HG02973 (cell line): ENCODE data around the gene OSMR.

Experiments used
- ATAC-seq: cut with Tn5 transposase; IDR thresholded peaks from one replicate; pipeline ENCODE4 v1.9.1; 2021; ENCODE audit warnings: moderate library complexity; ENCODE audit not compliant: unreplicated experiment

Gene OSMR

DNA sequence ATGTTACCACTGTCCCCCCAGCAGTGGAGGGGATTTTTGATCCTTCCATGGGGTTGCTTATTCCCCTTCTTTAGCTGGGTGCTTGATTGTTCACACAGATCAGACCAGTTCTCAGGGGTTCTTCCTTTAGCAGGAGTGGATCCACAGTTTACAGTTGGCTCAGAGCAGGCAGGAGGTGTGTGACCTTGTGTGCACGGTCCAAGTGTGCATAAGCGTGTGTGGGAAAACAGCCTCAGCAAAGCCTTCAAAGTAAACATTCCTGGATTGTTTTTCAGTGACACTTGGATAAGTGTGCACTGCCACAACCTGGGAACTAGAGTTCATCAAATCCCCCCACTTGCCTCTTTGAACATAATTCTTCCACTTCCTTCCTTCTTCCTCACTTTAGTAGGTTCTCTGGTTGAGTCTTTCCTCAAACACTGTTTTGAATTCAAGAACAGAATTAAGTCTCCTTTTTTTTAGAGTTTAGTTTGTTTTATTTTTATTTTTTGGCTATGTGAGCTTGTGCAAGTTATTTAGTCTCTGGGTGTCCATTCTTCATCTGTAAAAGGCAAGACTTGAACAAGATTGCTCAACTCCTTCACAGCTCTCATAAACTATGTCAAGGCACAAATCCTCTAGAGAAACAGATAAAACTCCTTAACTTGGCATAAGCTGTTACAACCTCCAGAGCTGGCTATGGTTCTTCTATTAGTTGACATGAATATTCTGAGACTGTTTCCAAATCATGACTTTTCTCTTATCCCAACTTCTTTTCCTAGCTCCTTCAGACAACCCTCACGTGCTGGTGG is 78.0 kb downstream of the OSMR start:
- no peak for ATAC-seq

DNA sequence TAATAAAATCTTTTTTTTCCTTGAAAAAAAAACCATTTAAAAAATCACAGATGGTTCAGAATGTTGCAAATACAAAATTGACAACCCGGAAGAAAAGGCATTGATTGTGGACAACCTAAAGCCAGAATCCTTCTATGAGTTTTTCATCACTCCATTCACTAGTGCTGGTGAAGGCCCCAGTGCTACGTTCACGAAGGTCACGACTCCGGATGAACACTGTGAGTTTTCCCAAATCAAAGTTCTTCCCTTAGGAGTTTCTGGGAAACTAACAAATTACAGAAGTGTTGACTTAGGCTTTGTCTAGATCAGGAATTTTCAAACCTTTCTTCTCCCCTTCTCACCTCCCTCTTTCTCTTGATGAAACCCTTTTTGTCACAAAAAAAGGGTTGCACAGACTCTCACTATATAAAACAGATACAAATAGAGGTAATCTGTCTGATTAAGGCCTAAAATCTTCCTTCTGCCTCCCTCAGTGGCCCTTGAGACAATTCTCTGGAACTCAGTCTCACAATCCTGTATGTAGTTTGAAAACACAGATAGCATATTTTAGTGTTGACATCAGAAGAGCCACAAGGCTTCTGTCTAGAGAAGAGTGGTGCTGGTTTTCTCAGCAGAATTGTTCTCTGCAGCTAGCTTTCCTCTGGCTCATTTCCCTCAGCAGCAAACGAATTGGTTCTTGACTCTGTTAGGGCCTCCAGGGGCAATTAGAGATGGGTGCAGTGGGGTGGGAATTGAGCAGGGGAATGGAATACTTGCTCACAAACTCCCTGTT is 79.5 kb downstream of the OSMR start:
- ATAC-seq: no peak

DNA sequence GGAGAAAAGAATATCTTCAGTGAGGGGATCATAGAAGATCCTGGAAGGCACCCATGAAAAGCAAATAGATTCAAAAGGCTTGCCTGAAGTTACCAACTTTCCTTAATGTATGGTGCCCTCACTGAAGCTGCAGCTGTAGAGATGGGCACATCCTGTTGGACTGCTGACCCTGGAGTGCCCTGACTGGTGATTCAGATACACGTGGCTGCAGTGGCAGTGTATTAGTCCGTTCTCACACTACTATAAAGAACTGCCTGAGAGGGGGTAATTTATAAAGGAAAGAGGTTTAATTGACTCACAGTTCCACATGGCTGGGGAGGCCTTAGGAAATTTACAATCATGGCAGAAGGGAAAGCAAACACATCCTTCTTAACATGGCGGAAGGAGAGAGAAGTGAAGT is 80.3 kb downstream of the OSMR start:
- no peak for ATAC-seq

DNA sequence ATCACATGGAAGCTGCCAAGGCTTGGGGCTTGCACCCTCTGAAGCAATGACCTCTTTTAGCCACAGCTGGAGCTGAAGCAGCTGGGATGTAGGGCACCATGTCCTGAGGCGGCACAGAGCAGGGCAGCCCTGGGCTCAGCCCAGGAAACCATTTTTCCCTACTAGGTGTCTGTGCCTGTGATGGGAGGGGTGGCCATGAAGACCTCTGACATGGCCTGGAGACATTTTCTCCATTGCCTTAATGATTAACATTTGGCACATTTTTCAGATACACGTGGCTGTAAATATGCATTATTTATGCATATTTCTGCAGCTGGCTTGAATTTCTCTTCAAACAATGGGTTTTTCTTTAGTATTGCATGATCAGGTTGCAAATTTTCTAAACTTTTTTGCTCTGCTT is 81.7 kb downstream of the OSMR start:
- ATAC-seq: no peak

DNA sequence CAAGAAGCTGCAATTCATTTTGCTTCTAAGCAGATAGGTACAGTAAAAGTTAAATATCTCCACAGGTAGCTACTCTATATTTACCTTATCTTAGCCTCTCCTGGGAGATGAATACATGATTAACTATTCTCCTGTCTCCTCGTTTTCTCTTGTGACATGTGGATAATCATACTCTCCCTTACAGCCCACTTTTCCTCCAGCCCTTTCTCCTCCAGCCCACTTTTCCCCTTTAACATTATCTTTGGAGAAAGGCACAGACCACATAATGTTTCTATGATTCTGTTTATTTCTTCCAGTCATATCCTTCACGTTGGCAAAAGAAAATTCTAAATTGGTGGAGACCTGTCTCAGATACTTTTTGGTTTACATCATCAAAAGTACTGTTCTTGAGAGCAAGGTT is 84.0 kb downstream of the OSMR start:
- ATAC-seq: no peak

DNA sequence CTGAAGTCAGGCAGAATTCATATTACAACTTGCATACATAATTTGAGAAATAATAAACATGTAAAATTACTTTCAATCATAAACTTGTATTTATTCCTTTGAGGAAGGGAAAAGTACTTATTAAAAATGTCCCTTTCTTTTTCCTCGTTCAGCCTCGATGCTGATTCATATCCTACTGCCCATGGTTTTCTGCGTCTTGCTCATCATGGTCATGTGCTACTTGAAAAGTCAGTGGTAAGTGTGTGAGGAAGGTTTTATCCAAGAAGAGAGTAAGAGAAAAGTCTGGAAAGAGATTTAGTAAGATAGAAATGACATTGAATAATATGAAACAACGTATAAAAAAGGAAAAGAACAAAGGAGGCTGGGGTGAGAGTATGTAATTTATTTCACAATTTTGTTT is 85.9 kb downstream of the OSMR start:
- no peak for ATAC-seq

DNA sequence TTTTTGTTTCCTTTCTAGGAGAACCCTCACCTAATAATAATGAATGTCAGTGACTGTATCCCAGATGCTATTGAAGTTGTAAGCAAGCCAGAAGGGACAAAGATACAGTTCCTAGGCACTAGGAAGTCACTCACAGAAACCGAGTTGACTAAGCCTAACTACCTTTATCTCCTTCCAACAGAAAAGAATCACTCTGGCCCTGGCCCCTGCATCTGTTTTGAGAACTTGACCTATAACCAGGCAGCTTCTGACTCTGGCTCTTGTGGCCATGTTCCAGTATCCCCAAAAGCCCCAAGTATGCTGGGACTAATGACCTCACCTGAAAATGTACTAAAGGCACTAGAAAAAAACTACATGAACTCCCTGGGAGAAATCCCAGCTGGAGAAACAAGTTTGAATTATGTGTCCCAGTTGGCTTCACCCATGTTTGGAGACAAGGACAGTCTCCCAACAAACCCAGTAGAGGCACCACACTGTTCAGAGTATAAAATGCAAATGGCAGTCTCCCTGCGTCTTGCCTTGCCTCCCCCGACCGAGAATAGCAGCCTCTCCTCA is 87.1 kb downstream of the OSMR start:
- ATAC-seq: no peak

DNA sequence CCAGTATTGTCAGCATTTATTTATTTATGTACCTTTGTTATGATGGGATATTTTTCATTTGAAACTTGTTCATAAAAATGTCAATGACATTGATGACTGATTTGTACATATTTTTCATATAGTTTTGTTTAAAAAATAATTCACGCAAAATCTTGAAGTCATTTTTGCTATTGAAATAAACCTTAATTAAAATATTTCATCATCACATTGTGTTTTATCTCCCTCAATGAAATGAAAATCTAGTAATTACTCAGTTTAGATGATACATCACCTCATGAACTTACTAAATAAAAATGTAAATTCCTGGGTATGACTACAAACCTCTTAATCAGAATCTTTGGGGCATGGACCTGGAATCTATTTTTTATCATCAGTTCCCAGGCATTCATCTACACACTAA is 89.6 kb downstream of the OSMR start:
- ATAC-seq: no peak

DNA sequence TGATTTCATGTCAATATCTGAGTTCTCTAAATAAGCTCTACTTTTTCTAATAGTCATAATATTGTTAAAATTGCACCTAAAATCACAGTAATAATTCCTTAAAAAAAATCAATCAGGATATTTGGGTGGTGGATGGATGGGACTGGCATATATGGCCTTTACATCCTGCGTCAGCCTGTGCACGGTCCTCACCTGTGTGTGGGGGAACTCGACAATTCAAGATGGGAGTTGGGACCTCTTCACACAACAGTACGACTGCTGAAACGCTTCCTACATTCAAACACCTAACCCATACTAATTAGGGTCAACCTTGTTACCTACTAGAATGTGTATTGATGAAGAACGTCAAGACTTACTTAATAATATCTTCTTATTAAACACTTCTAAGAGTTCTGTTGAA is 90.5 kb downstream of the OSMR start:
- no peak for ATAC-seq

DNA sequence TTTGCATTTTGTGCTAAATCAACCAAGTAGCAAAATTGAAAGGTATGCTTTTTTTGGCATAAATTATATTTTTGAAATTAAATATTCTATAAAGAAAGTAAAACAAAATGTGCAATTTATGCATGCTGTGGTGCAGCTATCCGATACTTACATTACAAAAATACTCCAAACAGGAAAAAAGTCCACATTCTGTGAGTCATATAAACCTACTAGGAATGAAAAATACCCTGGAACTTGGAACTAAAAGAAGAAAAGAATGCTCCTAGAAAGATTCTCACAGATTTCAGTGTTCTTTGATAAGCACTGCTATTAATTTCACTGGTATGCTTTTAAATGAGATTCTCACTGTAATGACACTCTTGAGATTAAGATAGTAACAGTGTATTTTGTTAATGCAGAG is 92.6 kb downstream of the OSMR start:
- ATAC-seq: no peak

DNA sequence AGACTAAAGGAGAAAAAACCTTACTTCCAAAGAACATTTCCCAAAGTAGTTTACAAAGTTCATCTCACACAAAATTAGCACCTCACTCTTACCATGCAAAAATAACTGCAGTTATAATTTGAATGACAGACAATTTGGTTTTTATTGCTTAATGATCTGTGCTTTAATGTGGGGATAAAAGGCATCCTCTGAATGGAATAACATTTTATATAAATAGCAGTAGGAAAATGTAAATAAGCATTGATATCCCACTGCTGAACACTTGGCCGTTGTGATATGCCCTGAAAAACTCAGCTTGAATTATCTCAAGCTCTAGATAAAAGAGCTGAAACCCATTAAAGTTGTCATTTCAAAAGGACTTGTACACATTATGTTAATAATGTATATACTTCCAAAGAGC is 93.2 kb downstream of the OSMR start:
- no peak for ATAC-seq

DNA sequence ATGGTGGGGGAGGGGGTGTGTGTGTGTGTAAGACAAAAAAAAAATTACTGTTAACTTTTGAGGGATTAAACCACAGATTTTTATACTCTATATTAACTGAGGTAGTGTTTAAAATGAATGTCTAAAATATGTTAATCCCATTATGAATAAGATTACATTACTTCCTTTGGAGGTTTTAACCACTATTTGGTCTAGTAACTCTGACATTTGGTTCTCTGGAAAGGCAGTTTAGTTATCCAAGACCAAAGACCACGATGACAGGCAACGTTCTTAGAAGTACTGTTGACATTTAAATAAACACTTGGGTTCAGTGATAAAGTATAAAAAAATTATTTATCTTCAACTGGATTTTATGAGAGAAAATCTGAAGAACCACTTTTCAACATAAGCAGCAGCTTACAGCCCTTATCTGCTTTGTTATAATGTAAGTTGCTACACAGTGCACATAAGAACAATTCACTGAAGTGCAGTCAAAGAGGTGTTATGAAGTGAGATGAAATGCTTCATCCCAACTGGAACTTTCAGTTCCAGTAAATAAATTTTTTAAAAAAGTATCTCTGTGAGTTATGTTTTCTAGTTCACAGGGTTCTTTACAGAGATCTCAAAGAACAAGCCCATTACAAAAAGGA is 94.5 kb downstream of the OSMR start:
- ATAC-seq: no peak

DNA sequence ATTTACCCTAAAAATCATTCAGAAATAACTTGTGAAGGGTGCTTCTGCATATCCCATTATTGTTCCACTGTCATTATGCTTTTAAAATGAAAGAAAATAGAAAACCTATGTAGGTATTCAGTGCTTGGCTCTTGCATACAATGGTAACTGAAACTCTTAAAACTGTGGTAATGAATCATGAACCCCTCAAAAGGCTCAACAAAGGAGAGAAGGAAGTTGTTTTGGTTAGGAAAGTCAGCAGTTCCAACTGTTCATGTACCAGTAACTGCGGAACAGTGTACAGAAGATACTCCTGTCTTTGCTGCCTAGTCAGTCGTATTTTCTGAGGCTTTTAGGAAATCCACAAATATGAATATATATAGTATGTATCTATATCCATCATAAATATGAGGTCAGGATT is 96.1 kb downstream of the OSMR start:
- ATAC-seq: no peak

DNA sequence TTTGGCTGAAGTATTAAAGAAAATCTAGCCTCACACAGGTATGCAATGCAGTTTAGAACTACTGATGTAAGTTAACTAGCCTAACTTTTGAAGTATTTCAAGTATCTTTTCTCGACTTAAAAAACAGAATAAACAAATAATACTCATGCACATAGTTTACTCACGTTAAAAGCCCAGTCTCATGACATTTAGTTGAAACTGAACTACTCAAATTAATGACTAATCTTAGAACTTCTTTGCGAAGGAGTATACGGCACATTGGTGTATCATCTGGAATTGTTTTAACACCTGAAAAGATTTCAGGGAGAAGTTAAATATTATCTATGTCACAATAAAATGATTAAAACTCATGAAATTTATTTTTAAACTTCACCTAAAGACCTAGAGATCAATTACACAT is 98.5 kb downstream of the OSMR start:
- no peak for ATAC-seq

DNA sequence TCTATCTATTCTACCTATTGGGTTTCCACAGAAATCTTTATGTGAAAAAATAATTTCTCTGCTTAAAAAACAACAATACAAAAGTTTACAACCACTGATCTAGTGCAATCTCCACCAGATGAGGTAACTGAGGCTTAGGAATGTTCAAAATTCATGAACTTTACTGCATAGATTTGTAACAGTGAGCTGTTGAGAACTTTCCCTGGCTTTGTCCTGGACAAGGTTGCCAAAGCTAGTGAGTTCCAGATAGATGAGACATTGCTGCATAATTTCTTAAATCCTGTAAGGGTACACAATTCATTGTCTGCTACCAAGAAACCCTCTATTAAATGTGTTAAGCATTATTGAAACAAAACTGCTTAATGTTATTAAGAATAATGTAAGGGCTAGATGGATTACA is 102.7 kb downstream of the OSMR start:
- no peak for ATAC-seq

DNA sequence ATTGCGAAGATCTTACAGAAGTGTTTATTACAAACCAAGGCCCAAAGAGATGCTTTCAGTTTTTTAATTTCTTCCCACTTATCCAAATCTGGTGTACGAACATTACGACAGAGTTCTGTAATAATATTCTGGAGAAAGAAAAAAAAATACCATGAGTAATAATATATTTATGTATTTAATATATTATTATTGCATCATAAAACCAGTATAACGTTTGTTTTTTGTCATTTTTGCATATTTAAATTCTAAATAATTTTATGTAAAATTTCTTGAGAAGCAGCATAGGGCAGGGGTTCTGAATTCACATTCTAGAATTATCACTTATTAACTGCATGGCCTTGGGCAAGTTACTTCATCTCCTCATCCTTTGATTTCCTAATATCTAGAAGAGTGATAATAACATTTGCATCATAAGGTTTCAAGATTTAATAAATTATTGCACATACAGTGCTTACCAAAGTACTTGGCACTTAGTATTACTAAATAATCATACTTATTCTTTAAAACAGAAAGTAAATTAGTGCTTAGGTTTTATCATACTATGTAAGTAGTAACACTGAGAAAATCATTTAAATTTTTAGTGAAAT is 107.7 kb downstream of the OSMR start:
- ATAC-seq: no peak

DNA sequence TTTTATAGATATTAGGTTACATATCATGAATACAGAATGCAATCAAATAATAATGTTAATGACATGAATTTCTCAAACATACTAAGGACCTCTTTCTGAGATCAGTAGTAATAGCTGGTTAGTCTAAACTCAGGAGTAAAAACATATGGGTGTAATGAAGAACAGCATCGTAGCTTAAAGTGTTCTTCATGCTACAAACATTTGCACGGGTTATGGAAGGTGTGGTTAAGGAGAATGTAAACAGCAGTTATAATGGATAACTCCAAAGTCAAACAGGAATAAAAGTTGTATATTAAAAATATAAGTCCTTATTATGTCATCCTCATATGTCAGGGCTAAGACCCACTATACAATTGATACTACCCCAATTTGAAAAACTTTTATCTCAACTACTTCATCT is 115.9 kb downstream of the OSMR start:
- no peak for ATAC-seq

DNA sequence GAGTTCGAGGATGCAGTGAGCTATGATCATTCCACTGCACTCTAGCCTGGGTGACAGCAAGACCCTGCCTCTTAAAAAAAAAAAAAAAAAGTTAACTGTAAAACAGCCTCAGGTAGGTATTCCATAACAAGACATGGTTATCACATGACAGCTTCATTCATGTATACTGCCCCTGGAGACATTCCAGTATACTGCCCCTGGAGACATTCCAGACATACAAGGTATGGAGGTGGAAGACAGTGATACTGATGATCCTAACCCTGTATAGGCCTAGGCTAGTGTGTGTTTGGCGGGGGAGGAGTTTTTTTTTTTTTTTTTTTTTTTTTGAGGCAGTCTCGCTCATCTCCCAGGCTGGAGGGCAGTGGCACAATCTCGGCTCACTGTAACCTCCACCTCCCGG is 122.9 kb downstream of the OSMR start:
- no peak for ATAC-seq

DNA sequence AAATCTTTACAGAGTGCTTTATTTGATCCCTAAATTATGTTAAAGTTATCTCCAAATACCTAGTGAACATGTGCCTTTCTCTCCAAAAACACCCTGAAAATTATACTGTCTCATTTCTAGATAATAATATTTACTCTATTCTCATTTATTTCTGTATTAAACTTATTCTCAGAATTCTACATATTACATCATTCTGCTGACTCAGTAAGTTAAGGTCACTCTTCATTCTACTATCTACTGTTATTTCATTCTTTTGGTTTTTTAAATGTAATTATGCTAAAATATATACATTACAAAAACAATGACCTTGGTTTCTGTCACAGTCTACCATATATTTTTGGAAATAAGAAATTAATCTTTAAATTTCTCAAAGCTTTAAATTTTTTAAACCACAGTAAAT is 132.2 kb downstream of the OSMR start:
- no peak for ATAC-seq

DNA sequence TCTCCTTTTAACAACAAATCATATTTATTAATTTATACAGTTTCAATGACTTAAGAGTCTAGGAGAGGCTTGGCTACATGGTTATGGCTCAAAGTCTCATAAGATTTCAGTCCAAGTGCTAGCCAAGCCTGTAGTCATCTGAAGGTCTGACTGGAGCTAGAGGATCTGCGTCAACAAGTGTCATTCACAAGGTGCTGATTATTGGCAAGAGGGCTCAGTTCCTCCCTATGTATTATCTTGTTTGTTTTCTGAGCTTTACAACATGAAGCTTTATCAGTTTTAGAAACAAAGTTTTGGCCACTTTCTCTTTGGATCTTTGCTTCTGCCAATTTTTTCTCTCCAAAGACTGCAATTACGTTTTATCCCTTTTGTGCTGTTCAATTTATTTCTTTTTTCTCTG is 133.7 kb downstream of the OSMR start:
- ATAC-seq: no peak
